HEK293T (cell line): ENCODE results near the gene POLD2.

Experiments used
- CTCF ChIA-PET: fragments of 350-600 bp; formaldehyde crosslinking; extraction: SDS; loops from one replicate; lab custom pipeline; 2021; ENCODE audit warnings: antibody characterized with exemption, inconsistent platforms; lab: Yijun Ruan, JAX
- POLR2A ChIA-PET: fragments of 350-600 bp; formaldehyde crosslinking; extraction: SDS; loops from one replicate; lab custom pipeline; 2020; ENCODE audit warnings: antibody characterized with exemption, inconsistent platforms; lab: Yijun Ruan, JAX
- DNase-seq: peaks from one replicate; pipeline ENCODE4 v3.0.0; 2012; ENCODE audit warnings: mixed read lengths; ENCODE audit errors: extremely low spot score
- ARNT ChIP-seq: fragments of 450-650 bp; IDR thresholded peaks from 2 replicates; pipeline ENCODE4 v1.6.1; 2017; ENCODE audit warnings: mild to moderate bottlenecking
- BHLHE40 ChIP-seq: fragments of 450-650 bp; IDR thresholded peaks from 2 replicates; pipeline ENCODE4 v1.6.1; 2016; ENCODE audit warnings: mild to moderate bottlenecking, moderate library complexity, borderline replicate concordance
- CTBP1 ChIP-seq: fragments of 450-650 bp; IDR thresholded peaks from 2 replicates; pipeline ENCODE4 v1.6.1; 2016; ENCODE audit warnings: borderline replicate concordance
- ELF4 ChIP-seq: fragments of 450-650 bp; IDR thresholded peaks from 2 replicates; pipeline ENCODE4 v1.6.1; 2017; ENCODE audit warnings: antibody characterized with exemption
- FOXA1 ChIP-seq: fragments of 450-650 bp; IDR thresholded peaks from 2 replicates; pipeline ENCODE4 v1.6.1; 2016; ENCODE audit warnings: mild to moderate bottlenecking
- FOXK2 ChIP-seq: fragments of 450-650 bp; IDR thresholded peaks from 2 replicates; pipeline ENCODE4 v1.6.1; 2016; ENCODE audit warnings: mild to moderate bottlenecking
- FOXM1 ChIP-seq: fragments of 450-650 bp; IDR thresholded peaks from 2 replicates; pipeline ENCODE4 v1.6.1; 2017; ENCODE audit warnings: mild to moderate bottlenecking, borderline replicate concordance
- HDGF ChIP-seq: fragments of 450-650 bp; IDR thresholded peaks from 2 replicates; pipeline ENCODE4 v1.6.1; 2017; ENCODE audit warnings: antibody characterized with exemption, borderline replicate concordance
- L3MBTL2 ChIP-seq: fragments of 450-650 bp; conservative IDR thresholded peaks from 2 replicates; pipeline ENCODE4 v1.6.1; 2016; ENCODE audit warnings: mild to moderate bottlenecking
- LEF1 ChIP-seq: fragments of 450-650 bp; IDR thresholded peaks from 2 replicates; pipeline ENCODE4 v1.6.1; 2017; ENCODE audit warnings: mild to moderate bottlenecking, borderline replicate concordance
- NFRKB ChIP-seq: fragments of 450-650 bp; IDR thresholded peaks from 2 replicates; pipeline ENCODE4 v1.6.1; 2016; ENCODE audit warnings: mild to moderate bottlenecking, moderate library complexity
- PKNOX1 ChIP-seq: fragments of 450-650 bp; IDR thresholded peaks from 2 replicates; pipeline ENCODE4 v1.6.1; 2016
- SP1 ChIP-seq: fragments of 450-650 bp; IDR thresholded peaks from 2 replicates; pipeline ENCODE4 v1.6.1; 2017
- SUZ12 ChIP-seq: fragments of 450-650 bp; IDR thresholded peaks from 2 replicates; pipeline ENCODE4 v1.6.1; 2016; ENCODE audit warnings: mild to moderate bottlenecking
- TARDBP ChIP-seq: fragments of 450-650 bp; IDR thresholded peaks from 2 replicates; pipeline ENCODE4 v1.6.1; 2016
- ZNF384 ChIP-seq: fragments of 450-650 bp; IDR thresholded peaks from 2 replicates; pipeline ENCODE4 v1.6.1; 2016

POLD2 gene

DNA sequence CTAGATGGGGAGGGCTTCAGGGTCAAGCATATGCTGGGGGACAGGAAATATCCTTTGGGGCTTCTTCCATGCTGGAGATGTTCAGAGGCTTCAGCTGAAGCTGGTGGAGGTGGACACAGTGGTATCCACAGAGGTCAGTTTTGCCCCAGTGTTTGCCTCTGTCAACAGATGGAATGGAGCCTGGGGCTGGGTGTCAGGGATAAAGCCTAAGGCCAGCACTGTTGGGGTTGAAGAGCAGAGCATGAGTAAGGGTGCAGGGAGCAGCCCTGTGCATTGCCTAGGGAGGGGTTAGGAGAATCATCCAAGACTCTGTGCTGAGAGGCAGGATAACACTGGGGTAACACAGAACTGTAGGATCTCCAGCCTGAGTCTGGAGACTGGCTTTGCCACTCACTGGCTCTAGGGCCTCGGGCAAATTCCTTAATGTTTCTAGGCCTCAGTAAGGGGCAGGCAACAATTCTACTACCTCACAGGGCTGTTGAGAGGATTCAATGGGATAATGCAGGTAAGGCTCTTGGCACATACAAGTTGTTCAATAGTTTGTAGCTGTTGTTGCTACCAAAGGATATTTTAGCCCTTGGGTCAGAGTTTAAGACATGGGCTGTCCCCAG is 39.5 kb upstream of the POLD2 start:
- CTCF ChIA-PET: no interaction called here
- no peak for TF ChIP-seq FOXA1
- TF ChIP-seq CTBP1: no peak
- TF ChIP-seq HDGF: no peak
- TF ChIP-seq NFRKB: no peak
- no peak for TF ChIP-seq LEF1
- no peak for TF ChIP-seq PKNOX1
- TF ChIP-seq FOXM1: no peak
- TF ChIP-seq ARNT: no peak
- TF ChIP-seq BHLHE40: no peak
- no peak for TF ChIP-seq ELF4
- TF ChIP-seq FOXK2: no peak
- no peak for TF ChIP-seq SP1
- no peak for TF ChIP-seq SUZ12
- TF ChIP-seq L3MBTL2: no peak
- TF ChIP-seq ZNF384: no peak
- TF ChIP-seq TARDBP: no peak
- POLR2A ChIA-PET: no interaction called here
- no peak for DNase-seq

DNA sequence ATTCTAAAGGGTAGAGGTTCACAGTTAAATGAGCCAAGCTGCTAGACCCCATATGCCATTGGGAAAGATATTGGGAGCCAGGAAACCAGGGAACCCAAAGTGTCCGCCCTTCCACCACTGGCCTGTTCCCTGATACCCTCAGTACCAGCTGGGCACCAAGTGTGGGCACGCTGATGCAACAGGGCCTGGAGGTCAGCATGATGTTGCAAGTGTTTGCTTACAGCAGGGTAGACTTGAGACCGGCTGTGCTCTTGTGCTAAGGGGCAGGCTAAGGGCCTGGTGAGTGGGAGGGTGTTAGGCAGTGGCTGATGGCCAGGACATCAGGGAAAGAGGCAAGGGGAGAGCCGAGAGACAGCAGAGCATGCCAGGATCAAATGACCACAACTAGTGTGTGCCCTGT is 38.8 kb upstream of the POLD2 start:
- ChIA-PET CTCF (no interaction called here), POLR2A (no interaction called here)
- DNase-seq: no peak
- TF ChIP-seq TARDBP: no peak
- no peak for TF ChIP-seq L3MBTL2
- no peak for TF ChIP-seq SUZ12
- TF ChIP-seq PKNOX1: no peak
- TF ChIP-seq FOXM1: no peak
- no peak for TF ChIP-seq HDGF
- no peak for TF ChIP-seq ZNF384
- no peak for TF ChIP-seq FOXA1
- TF ChIP-seq BHLHE40: no peak
- no peak for TF ChIP-seq NFRKB

- DNase-seq: no peak
- ChIA-PET POLR2A (no interaction called here), CTCF (no interaction called here)
- TF ChIP-seq CTBP1: no peak
- TF ChIP-seq ELF4: no peak
- TF ChIP-seq HDGF: no peak
- TF ChIP-seq FOXA1: no peak
- TF ChIP-seq PKNOX1: no peak
- no peak for TF ChIP-seq ARNT
- TF ChIP-seq SUZ12: no peak
- TF ChIP-seq FOXM1: no peak
- TF ChIP-seq SP1: no peak
- no peak for TF ChIP-seq TARDBP
- TF ChIP-seq NFRKB: no peak
- TF ChIP-seq LEF1: no peak
- TF ChIP-seq BHLHE40: no peak
- no peak for TF ChIP-seq ZNF384
- TF ChIP-seq FOXK2: no peak
- no peak for TF ChIP-seq L3MBTL2
These were observed 38.0 kb upstream of the POLD2 start for GRCh38 chr7:44161371-44161770.

DNA sequence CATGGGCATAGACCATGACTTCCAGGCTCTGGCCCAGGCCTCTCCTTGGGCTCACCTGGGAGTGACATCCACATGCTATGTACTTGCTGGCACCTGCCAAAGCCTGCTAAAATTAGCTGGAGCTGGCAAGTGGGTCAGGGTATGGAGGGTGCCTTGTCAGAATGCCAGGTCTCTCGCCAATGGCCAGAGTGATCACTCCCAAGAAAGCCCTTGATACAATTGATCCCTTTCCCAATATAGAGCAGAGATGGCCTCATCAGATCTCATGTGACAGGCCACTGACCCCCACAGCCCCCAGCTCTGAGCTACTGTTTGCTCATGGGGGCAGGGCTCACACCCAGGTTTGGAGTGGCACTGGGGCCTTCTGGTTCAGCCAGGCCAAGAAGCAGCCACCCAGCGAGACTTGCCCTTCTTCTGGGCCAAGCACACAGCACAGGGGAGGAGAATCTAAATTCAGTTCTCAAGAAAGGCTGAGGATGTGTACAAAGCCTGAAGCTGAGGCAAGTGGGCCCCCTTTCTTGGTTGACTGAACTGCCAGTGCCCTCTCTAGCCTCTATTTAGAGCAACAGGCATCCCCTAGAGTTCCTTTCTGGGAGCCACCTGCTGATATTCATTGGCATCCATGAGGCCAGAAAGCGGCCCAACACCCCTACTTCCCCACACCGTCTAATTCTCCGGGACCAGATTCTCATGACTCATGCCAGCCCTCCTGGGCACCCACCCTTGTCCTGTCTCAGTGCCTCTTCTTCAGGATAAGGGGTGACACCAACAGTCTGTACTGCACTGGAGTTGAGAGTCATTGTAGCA is 36.7 kb upstream of the POLD2 start:
- no peak for TF ChIP-seq FOXK2
- no peak for TF ChIP-seq HDGF
- TF ChIP-seq ARNT: no peak
- TF ChIP-seq SUZ12: no peak
- TF ChIP-seq FOXM1: no peak
- TF ChIP-seq BHLHE40: no peak
- ChIA-PET POLR2A (no interaction called here), CTCF (no interaction called here)
- no peak for DNase-seq

GRCh38 chr7:44158873-44159631 is 35.7 kb upstream of the POLD2 start:
- DNase-seq: no peak
- ChIA-PET POLR2A (no interaction called here), CTCF (no interaction called here)
- TF ChIP-seq SP1 (no peak), FOXK2 (no peak), BHLHE40 (no peak), LEF1 (no peak), TARDBP (no peak)
